ENCODE data around the gene ERG.

Gene ERG

GRCh38 chr21:38477226-38477625 lies 21.1 kb downstream of the ERG start:
- no peak overlapping the region for H3K27ac ChIP-seq (ENCODE audit: low read depth, low read length)
- H3K9me3 ChIP-seq (ENCODE audit: control insufficient read depth in 1 of 2, low read length in 2 of 2): no peaks in the 10 kb centered on the region
- H3K27me3 ChIP-seq (ENCODE audit: control insufficient read depth in 1 of 2, insufficient read depth in 2 of 2, low read length in 2 of 2): peaks cover 8 to 13% of the 10 kb centered on the region in 2 donors
- H3K36me3 ChIP-seq (ENCODE audit: control insufficient read depth in 1 of 2, insufficient read depth in 2 of 2, low read length in 2 of 2): no peaks in the 10 kb centered on the region
- H3K4me3 ChIP-seq (ENCODE audit: low read depth in 1 of 2, low read length in 2 of 2): no peak overlapping the region
- H3K4me1 ChIP-seq (ENCODE audit: control insufficient read depth in 1 of 2, insufficient read depth in 2 of 2, low read length in 2 of 2): no peaks in the 10 kb centered on the region
- H3K9ac ChIP-seq (ENCODE audit: low read depth in 1 of 2, low read length in 2 of 2): no peak overlapping the region

GRCh38 chr21:38476385-38476784 lies 21.9 kb downstream of the ERG start:
- no peak overlapping the region for H3K27ac ChIP-seq (ENCODE audit: low read depth, low read length)

GRCh38 chr21:38475519-38475918 lies 22.8 kb downstream of the ERG start:
- Histone ChIP-seq H3K27ac (ENCODE audit: low read depth, low read length) (no peak overlapping the region), H3K4me3 (ENCODE audit: low read depth in 1 of 2, low read length in 2 of 2) (no peak overlapping the region), H3K4me1 (ENCODE audit: control insufficient read depth in 1 of 2, insufficient read depth in 2 of 2, low read length in 2 of 2) (no peaks in the 10 kb centered on the region), H3K36me3 (ENCODE audit: control insufficient read depth in 1 of 2, insufficient read depth in 2 of 2, low read length in 2 of 2) (no peaks in the 10 kb centered on the region), H3K9ac (ENCODE audit: low read depth in 1 of 2, low read length in 2 of 2) (no peak overlapping the region), H3K27me3 (ENCODE audit: control insufficient read depth in 1 of 2, insufficient read depth in 2 of 2, low read length in 2 of 2) (peaks cover 8 to 13% of the 10 kb centered on the region in 2 donors), H3K9me3 (ENCODE audit: control insufficient read depth in 1 of 2, low read length in 2 of 2) (no peaks in the 10 kb centered on the region)

More at GRCh38 chr21:38476385-38476784, 21.9 kb downstream of the ERG start:
- Histone ChIP-seq H3K4me1 (ENCODE audit: control insufficient read depth in 1 of 2, insufficient read depth in 2 of 2, low read length in 2 of 2) (no peaks in the 10 kb centered on the region), H3K36me3 (ENCODE audit: control insufficient read depth in 1 of 2, insufficient read depth in 2 of 2, low read length in 2 of 2) (no peaks in the 10 kb centered on the region), H3K27me3 (ENCODE audit: control insufficient read depth in 1 of 2, insufficient read depth in 2 of 2, low read length in 2 of 2) (peaks cover 8 to 13% of the 10 kb centered on the region in 2 donors), H3K9me3 (ENCODE audit: control insufficient read depth in 1 of 2, low read length in 2 of 2) (no peaks in the 10 kb centered on the region), H3K4me3 (ENCODE audit: low read depth in 1 of 2, low read length in 2 of 2) (no peak overlapping the region), H3K9ac (ENCODE audit: low read depth in 1 of 2, low read length in 2 of 2) (no peak overlapping the region)

- Histone ChIP-seq H3K4me1 (ENCODE audit: control insufficient read depth in 1 of 2, insufficient read depth in 2 of 2, low read length in 2 of 2) (no peaks in the 10 kb centered on the region), H3K9me3 (ENCODE audit: control insufficient read depth in 1 of 2, low read length in 2 of 2) (no peaks in the 10 kb centered on the region), H3K36me3 (ENCODE audit: control insufficient read depth in 1 of 2, insufficient read depth in 2 of 2, low read length in 2 of 2) (no peaks in the 10 kb centered on the region), H3K9ac (ENCODE audit: low read depth in 1 of 2, low read length in 2 of 2) (no peak overlapping the region), H3K27ac (ENCODE audit: low read depth, low read length) (no peak overlapping the region), H3K27me3 (ENCODE audit: control insufficient read depth in 1 of 2, insufficient read depth in 2 of 2, low read length in 2 of 2) (peaks cover 8 to 13% of the 10 kb centered on the region in 2 donors), H3K4me3 (ENCODE audit: low read depth in 1 of 2, low read length in 2 of 2) (no peak overlapping the region)
Measured at GRCh38 chr21:38474796-38475195, 23.5 kb downstream of the ERG start.

- Histone ChIP-seq H3K4me1 (ENCODE audit: control insufficient read depth in 1 of 2, insufficient read depth in 2 of 2, low read length in 2 of 2) (no peaks in the 10 kb centered on the region), H3K36me3 (ENCODE audit: control insufficient read depth in 1 of 2, insufficient read depth in 2 of 2, low read length in 2 of 2) (no peaks in the 10 kb centered on the region)
Measured at GRCh38 chr21:38474124-38474523, 24.2 kb downstream of the ERG start.

GRCh38 chr21:38472412-38473108 lies 25.7 kb downstream of the ERG start:
- Histone ChIP-seq H3K4me1 (ENCODE audit: control insufficient read depth in 1 of 2, insufficient read depth in 2 of 2, low read length in 2 of 2) (no peaks in the 10 kb centered on the region), H3K36me3 (ENCODE audit: control insufficient read depth in 1 of 2, insufficient read depth in 2 of 2, low read length in 2 of 2) (no peaks in the 10 kb centered on the region), H3K4me3 (ENCODE audit: low read depth in 1 of 2, low read length in 2 of 2) (no peak overlapping the region), H3K9me3 (ENCODE audit: control insufficient read depth in 1 of 2, low read length in 2 of 2) (no peaks in the 10 kb centered on the region), H3K27me3 (ENCODE audit: control insufficient read depth in 1 of 2, insufficient read depth in 2 of 2, low read length in 2 of 2) (peaks cover 8% of the 10 kb centered on the region in 2 donors), H3K27ac (ENCODE audit: low read depth, low read length) (no peak overlapping the region), H3K9ac (ENCODE audit: low read depth in 1 of 2, low read length in 2 of 2) (no peak overlapping the region)

More at GRCh38 chr21:38474124-38474523, 24.2 kb downstream of the ERG start:
- Histone ChIP-seq H3K9ac (ENCODE audit: low read depth in 1 of 2, low read length in 2 of 2) (no peak overlapping the region), H3K9me3 (ENCODE audit: control insufficient read depth in 1 of 2, low read length in 2 of 2) (no peaks in the 10 kb centered on the region), H3K27me3 (ENCODE audit: control insufficient read depth in 1 of 2, insufficient read depth in 2 of 2, low read length in 2 of 2) (peaks cover 8 to 13% of the 10 kb centered on the region in 2 donors), H3K27ac (ENCODE audit: low read depth, low read length) (no peak overlapping the region), H3K4me3 (ENCODE audit: low read depth in 1 of 2, low read length in 2 of 2) (no peak overlapping the region)

- H3K9me3 ChIP-seq (ENCODE audit: control insufficient read depth in 1 of 2, low read length in 2 of 2): no peaks in the 10 kb centered on the region
- peaks cover 8% of the 10 kb centered on the region in 2 donors for H3K27me3 ChIP-seq (ENCODE audit: control insufficient read depth in 1 of 2, insufficient read depth in 2 of 2, low read length in 2 of 2)
- no peaks in the 10 kb centered on the region for H3K4me1 ChIP-seq (ENCODE audit: control insufficient read depth in 1 of 2, insufficient read depth in 2 of 2, low read length in 2 of 2)
- H3K36me3 ChIP-seq (ENCODE audit: control insufficient read depth in 1 of 2, insufficient read depth in 2 of 2, low read length in 2 of 2): no peaks in the 10 kb centered on the region
- H3K4me3 ChIP-seq (ENCODE audit: low read depth in 1 of 2, low read length in 2 of 2): no peak overlapping the region
- no peak overlapping the region for H3K27ac ChIP-seq (ENCODE audit: low read depth, low read length)
- no peak overlapping the region for H3K9ac ChIP-seq (ENCODE audit: low read depth in 1 of 2, low read length in 2 of 2)
Measured at GRCh38 chr21:38471766-38472165, 26.5 kb downstream of the ERG start.

GRCh38 chr21:38470755-38471154 lies 27.5 kb downstream of the ERG start:
- H3K4me3 ChIP-seq (ENCODE audit: low read depth in 1 of 2, low read length in 2 of 2): no peak overlapping the region
- no peak overlapping the region for H3K9ac ChIP-seq (ENCODE audit: low read depth in 1 of 2, low read length in 2 of 2)
- no peaks in the 10 kb centered on the region for H3K4me1 ChIP-seq (ENCODE audit: control insufficient read depth in 1 of 2, insufficient read depth in 2 of 2, low read length in 2 of 2)
- peaks cover 0 to 5% of the 10 kb centered on the region in 2 donors for H3K27me3 ChIP-seq (ENCODE audit: control insufficient read depth in 1 of 2, insufficient read depth in 2 of 2, low read length in 2 of 2)
- H3K27ac ChIP-seq (ENCODE audit: low read depth, low read length): no peak overlapping the region
- no peaks in the 10 kb centered on the region for H3K36me3 ChIP-seq (ENCODE audit: control insufficient read depth in 1 of 2, insufficient read depth in 2 of 2, low read length in 2 of 2)
- H3K9me3 ChIP-seq (ENCODE audit: control insufficient read depth in 1 of 2, low read length in 2 of 2): no peaks in the 10 kb centered on the region

- H3K4me1 ChIP-seq (ENCODE audit: control insufficient read depth in 1 of 2, insufficient read depth in 2 of 2, low read length in 2 of 2): no peaks in the 10 kb centered on the region
- H3K9me3 ChIP-seq (ENCODE audit: control insufficient read depth in 1 of 2, low read length in 2 of 2): no peaks in the 10 kb centered on the region
- no peaks in the 10 kb centered on the region for H3K36me3 ChIP-seq (ENCODE audit: control insufficient read depth in 1 of 2, insufficient read depth in 2 of 2, low read length in 2 of 2)
- no peak overlapping the region for H3K9ac ChIP-seq (ENCODE audit: low read depth in 1 of 2, low read length in 2 of 2)
- no peak overlapping the region for H3K27ac ChIP-seq (ENCODE audit: low read depth, low read length)
- H3K27me3 ChIP-seq (ENCODE audit: control insufficient read depth in 1 of 2, insufficient read depth in 2 of 2, low read length in 2 of 2): peaks cover 0 to 3% of the 10 kb centered on the region in 2 donors
- no peak overlapping the region for H3K4me3 ChIP-seq (ENCODE audit: low read depth in 1 of 2, low read length in 2 of 2)
Measured at GRCh38 chr21:38469642-38470041, 28.6 kb downstream of the ERG start.

GRCh38 chr21:38468989-38469388 lies 29.3 kb downstream of the ERG start:
- no peak overlapping the region for H3K4me3 ChIP-seq (ENCODE audit: low read depth in 1 of 2, low read length in 2 of 2)
- H3K27ac ChIP-seq (ENCODE audit: low read depth, low read length): no peak overlapping the region
- no peaks in the 10 kb centered on the region for H3K36me3 ChIP-seq (ENCODE audit: control insufficient read depth in 1 of 2, insufficient read depth in 2 of 2, low read length in 2 of 2)
- H3K4me1 ChIP-seq (ENCODE audit: control insufficient read depth in 1 of 2, insufficient read depth in 2 of 2, low read length in 2 of 2): no peaks in the 10 kb centered on the region
- H3K9me3 ChIP-seq (ENCODE audit: control insufficient read depth in 1 of 2, low read length in 2 of 2): no peaks in the 10 kb centered on the region
- H3K9ac ChIP-seq (ENCODE audit: low read depth in 1 of 2, low read length in 2 of 2): no peak overlapping the region
- H3K27me3 ChIP-seq (ENCODE audit: control insufficient read depth in 1 of 2, insufficient read depth in 2 of 2, low read length in 2 of 2): peaks cover 0 to 3% of the 10 kb centered on the region in 2 donors
